MM.1S (cell line): ENCODE results near the gene FSHB.

Experiments used
- EZH2phosphoT487 ChIP-seq: fragments of 300-600 bp; sonication (generic); IDR thresholded peaks from 2 replicates; pipeline ENCODE4 v1.6.1; 2018; ENCODE audit warnings: antibody characterized with exemption, low read length
- TF ChIP-seq, protein P1 (sequence below): fragments of 300-600 bp; sonication (generic); IDR thresholded peaks from 2 replicates; pipeline ENCODE4 v1.5.1; 2016; ENCODE audit warnings: antibody characterized with exemption, low read length, mixed read lengths

DNA sequence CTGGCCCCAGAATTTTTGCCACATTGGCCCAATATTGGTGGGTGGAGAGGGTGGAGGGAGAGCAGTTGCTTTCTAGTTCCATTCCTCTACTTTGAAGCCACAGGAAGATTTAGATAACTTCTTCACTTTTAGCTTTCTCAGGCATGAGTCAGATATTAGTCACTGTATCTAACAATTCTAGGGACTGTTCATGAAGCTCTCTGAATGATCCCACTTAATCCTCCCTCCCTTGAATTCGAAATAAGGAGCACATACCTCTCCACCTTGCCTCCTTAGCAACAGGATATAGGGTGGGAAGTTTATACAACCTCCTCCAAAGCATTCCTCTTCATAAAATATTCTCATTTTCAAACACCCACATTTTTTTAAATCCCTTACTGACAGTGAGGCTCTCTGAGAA, 13.5 kb downstream of the FSHB start:
- TF ChIP-seq EZH2phosphoT487: no peak
- TF ChIP-seq, protein P1, sequence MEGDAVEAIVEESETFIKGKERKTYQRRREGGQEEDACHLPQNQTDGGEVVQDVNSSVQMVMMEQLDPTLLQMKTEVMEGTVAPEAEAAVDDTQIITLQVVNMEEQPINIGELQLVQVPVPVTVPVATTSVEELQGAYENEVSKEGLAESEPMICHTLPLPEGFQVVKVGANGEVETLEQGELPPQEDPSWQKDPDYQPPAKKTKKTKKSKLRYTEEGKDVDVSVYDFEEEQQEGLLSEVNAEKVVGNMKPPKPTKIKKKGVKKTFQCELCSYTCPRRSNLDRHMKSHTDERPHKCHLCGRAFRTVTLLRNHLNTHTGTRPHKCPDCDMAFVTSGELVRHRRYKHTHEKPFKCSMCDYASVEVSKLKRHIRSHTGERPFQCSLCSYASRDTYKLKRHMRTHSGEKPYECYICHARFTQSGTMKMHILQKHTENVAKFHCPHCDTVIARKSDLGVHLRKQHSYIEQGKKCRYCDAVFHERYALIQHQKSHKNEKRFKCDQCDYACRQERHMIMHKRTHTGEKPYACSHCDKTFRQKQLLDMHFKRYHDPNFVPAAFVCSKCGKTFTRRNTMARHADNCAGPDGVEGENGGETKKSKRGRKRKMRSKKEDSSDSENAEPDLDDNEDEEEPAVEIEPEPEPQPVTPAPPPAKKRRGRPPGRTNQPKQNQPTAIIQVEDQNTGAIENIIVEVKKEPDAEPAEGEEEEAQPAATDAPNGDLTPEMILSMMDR: no peak
